RWPE1 (cell line): ENCODE data around the gene GAA.

Experiments used
- CTCF ChIA-PET: fragments of 350-600 bp; sonication (Branson Sonifier 250); formaldehyde crosslinking; extraction: SDS; loops from one replicate; lab custom pipeline; 2021; lab: Yijun Ruan, JAX
- POLR2A ChIA-PET: fragments of 400-600 bp; formaldehyde crosslinking; extraction: SDS; loops from one replicate; lab custom pipeline; 2020; ENCODE audit warnings: antibody characterized with exemption; ENCODE audit not compliant: low non-redundant PET; lab: Yijun Ruan, JAX
- DNase-seq: peaks from one replicate; pipeline ENCODE4 v3.0.0; 2012; ENCODE audit warnings: low spot score
- H3K27ac ChIP-seq: fragments of 450-650 bp; 2 replicates; pipeline ENCODE4 v1.5.1; 2017
- TF ChIP-seq, protein P1 (sequence below): fragments of 450-650 bp; conservative IDR thresholded peaks from 2 replicates; pipeline ENCODE4 v1.5.1; 2017; ENCODE audit warnings: low read depth, mild to moderate bottlenecking

GAA gene

DNA sequence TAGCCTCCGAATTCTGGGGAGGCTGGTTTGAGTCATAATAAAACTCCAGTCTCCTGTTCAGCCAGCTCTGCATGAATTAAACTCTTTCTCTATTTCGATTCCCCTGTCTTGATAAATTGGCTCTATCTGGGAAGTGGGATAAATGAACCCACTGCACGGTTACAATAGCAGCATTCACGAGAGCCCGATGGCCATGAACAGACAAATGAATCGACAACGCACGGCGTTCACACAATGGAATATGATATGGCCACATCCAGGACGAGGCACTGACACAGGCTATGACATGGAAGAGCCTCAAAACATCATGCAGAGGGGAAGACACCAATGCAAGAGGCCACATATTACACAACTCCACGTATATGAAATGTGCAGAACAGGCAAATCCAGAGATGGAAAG is 62.8 kb downstream of the GAA start:
- TF ChIP-seq, protein P1, sequence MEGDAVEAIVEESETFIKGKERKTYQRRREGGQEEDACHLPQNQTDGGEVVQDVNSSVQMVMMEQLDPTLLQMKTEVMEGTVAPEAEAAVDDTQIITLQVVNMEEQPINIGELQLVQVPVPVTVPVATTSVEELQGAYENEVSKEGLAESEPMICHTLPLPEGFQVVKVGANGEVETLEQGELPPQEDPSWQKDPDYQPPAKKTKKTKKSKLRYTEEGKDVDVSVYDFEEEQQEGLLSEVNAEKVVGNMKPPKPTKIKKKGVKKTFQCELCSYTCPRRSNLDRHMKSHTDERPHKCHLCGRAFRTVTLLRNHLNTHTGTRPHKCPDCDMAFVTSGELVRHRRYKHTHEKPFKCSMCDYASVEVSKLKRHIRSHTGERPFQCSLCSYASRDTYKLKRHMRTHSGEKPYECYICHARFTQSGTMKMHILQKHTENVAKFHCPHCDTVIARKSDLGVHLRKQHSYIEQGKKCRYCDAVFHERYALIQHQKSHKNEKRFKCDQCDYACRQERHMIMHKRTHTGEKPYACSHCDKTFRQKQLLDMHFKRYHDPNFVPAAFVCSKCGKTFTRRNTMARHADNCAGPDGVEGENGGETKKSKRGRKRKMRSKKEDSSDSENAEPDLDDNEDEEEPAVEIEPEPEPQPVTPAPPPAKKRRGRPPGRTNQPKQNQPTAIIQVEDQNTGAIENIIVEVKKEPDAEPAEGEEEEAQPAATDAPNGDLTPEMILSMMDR: no peak
- ChIA-PET POLR2A (no interaction called here), CTCF (no interaction called here)
- no peak overlapping the region for H3K27ac ChIP-seq
- no peak for DNase-seq

- TF ChIP-seq, protein P1: no peak
- no peak for DNase-seq
- ChIA-PET POLR2A (no interaction called here), CTCF (interaction anchor here (0.6 to 1.1 kb wide), 2 partner anchors 9 to 1697 kb away, joined by 3 read pairs; no protein-coding TSS in a partner anchor)
- no peak overlapping the region for H3K27ac ChIP-seq
These were observed 65.1 kb downstream of the GAA start for GRCh38 chr17:80166446-80166845.

DNA sequence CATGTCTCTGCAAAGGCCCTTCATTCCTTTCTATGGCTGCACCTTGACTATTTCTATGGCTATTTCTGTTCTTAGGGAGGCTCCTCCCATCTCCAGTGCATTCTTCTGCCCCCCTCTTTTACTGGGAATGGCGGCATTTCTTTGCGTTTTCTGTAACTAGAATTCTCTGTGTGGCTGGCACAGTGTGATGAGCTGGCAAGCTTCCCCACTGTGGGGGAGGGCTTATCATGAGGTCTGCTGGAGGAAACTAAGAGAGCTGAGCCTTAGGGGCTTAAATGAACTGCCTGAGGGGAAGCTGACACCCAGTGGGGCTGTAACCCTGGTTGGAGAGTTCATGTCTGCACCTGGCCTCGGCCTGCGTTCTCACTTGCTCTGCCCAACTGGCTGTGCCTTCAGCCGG is 67.0 kb downstream of the GAA start:
- TF ChIP-seq, protein P1: no peak
- no peak overlapping the region for H3K27ac ChIP-seq
- ChIA-PET CTCF (interaction anchor here (0.6 kb wide), 1 partner anchor 54 kb away, joined by 3 read pairs; no protein-coding TSS in a partner anchor), POLR2A (interaction anchor here (0.6 kb wide), 1 partner anchor 20 kb away, joined by 9 read pairs; no protein-coding TSS in a partner anchor)
- no peak for DNase-seq

- POLR2A ChIA-PET: interaction anchor here (0.6 kb wide), 2 partner anchors 21 to 110 kb away, joined by 9 to 15 read pairs; no protein-coding TSS in a partner anchor
- no peak for DNase-seq
- TF ChIP-seq, protein P1: no peak
- CTCF ChIA-PET: interaction anchor here (0.7 kb wide), 1 partner anchor 1782 kb away, joined by 4 read pairs; no protein-coding TSS in a partner anchor
- H3K27ac ChIP-seq: no peak overlapping the region
These were observed 67.7 kb downstream of the GAA start for GRCh38 chr17:80169107-80169506.
